ENCODE results near the gene DAGLB. TPM values are rescaled to one million over a fixed set of nuclear protein-coding genes. Genes with fewer than 3 reads are reported as not detected.

DAGLB gene
- 1 to 10 TPM; 5.7 to 9.4 TPM for total RNA-seq

DNA sequence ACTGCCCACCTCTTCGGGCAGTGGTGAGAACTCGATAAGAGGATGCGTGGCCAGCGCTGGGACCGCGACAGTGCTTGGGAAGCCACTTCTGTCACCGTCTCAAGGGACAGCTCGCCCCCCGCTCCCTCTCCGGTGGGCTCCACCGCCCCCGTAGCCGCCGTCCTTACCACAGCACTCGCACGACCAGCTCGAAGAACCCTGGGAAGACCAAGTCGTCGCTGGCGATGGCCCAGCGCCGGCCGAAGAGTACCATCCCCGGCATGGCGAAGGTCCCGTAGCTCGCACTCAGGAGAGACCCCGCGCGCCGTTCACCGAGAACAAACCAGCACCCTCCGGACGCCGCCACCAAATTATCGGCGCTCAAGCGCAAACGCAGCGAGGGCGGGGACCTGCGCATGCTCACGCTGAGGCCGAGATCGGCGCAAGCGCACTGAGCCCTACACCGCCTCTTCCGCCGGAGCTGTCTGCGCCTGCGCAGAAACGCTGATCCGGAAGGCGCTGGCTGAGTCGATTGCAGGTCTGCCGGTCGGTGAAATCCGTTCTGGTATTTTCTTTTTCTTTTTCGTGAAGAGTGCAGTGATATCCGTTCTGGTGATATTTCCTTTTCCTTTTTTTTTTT is at the start of gene DAGLB:
TSS of gene DAGLB (minus strand) at position 374 of the 619 bp plus-strand sequence. CDS start at position 262, 112 bp downstream.
- peak within 1 kb of the TSS; percentile 80 to 85 for H3K4me3 ChIP-seq
- H3K27ac ChIP-seq: peak within 1 kb of the TSS; percentile 84 to 85

GRCh38 chr7:6497637-6497905 is 49.8 kb upstream of the DAGLB start:
- no peaks in the 10 kb centered on the region for H3K27me3 ChIP-seq
- TF ChIP-seq CTCF (IDR thresholded peaks at IDR 0.05): no peak
- H3K9me3 ChIP-seq: no peaks in the 10 kb centered on the region
- no peak overlapping the region for H3K27ac ChIP-seq
- no peaks in the 10 kb centered on the region for H3K4me1 ChIP-seq
- DNase-seq (ENCODE audit: low spot score): no peak
- no peaks in the 10 kb centered on the region for H3K36me3 ChIP-seq
- H3K4me3 ChIP-seq: no peak overlapping the region

More for the DNA sequence above, at the start of gene DAGLB:
- no peaks in the 10 kb centered on the region for H3K27me3 ChIP-seq
- no peak for TF ChIP-seq CTCF (IDR thresholded peaks at IDR 0.05)
- peak; percentile 89 for DNase-seq (ENCODE audit: low spot score)
- no peaks in the 10 kb centered on the region for H3K9me3 ChIP-seq
- peaks cover 18% of the 10 kb centered on the region for H3K36me3 ChIP-seq
- H3K4me1 ChIP-seq: peaks cover 0 to 13% of the 10 kb centered on the region in 2 donors

DNA sequence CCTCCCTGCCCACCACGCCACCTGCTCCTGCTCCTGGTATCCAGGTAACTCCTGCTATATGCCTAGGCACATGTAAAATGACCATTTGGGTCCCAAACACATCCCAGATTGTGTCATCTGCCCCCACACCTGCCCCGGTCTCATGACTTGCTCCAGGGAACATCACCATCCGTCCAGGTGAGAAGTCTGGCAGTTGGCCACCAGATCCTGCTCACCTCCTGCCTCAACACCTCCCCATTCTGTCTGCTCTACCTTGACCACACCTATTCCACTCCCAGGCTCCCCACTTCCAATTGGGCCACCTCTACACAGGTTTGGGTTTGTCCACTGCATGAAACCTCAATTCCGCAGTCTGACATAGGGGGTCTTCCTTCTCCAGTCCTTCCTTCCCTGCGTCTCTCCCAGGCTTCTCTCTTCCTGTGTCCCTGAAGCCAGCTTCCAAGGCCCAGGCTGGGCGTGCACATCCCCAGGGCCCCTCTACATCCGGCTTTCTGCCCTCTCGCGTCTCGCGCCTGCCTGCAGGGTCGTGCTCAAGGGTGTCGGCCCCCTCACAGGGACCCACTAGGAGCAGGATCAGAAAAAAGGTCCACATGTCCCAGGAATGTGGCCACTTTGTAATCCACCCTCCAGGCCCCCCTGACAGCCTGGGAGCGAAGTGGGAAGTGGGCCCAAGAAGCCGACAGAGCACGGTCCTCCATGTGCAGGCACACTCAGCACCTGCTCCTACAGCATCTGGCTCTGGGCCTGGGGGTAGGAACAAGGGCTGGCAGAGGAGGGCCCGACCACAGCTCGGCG is 49.3 kb upstream of the DAGLB start:
- H3K27ac ChIP-seq: no peak overlapping the region
- no peak for TF ChIP-seq CTCF (IDR thresholded peaks at IDR 0.05)
- no peaks in the 10 kb centered on the region for H3K9me3 ChIP-seq
- H3K27me3 ChIP-seq: no peaks in the 10 kb centered on the region
- no peak for DNase-seq (ENCODE audit: low spot score)
- H3K4me1 ChIP-seq: no peaks in the 10 kb centered on the region
- no peak overlapping the region for H3K4me3 ChIP-seq
- H3K36me3 ChIP-seq: no peaks in the 10 kb centered on the region

DNA sequence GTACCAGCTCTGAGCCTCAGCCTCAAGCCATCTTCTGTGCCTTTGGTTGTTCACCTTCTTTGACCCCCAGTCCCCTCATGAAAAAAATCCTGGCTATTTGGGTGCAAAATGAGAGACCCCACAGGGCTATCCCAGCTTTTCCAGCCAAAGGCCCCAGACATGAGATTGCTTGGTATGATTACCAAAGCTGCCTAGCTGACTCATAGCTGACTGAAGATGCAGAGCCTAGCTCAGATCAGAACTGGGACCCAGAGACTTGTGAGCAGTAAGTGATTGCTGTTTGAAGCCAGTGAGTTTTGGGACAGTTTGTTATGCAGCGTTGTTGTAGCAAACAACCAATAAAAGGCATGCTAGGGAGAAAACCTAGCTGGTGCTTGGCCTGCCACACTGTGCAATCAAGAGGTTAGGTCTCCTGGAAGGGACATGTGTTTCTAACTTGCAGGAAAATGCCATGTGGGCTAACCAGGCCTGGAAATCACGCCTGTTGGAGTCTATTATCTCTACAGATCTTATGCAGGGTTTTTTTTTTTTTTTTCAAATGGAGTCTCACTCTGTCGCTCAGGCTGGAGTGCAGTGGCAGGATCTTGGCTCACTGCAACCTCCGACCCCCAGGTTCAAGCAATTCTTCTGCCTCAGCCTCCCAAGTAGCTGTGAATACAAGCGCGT is 48.0 kb upstream of the DAGLB start:
- no peaks in the 10 kb centered on the region for H3K27me3 ChIP-seq
- H3K27ac ChIP-seq: no peak overlapping the region
- H3K36me3 ChIP-seq: no peaks in the 10 kb centered on the region
- H3K4me1 ChIP-seq: no peaks in the 10 kb centered on the region
- H3K4me3 ChIP-seq: no peak overlapping the region
- DNase-seq (ENCODE audit: low spot score): no peak
- TF ChIP-seq CTCF (IDR thresholded peaks at IDR 0.05): no peak
- no peaks in the 10 kb centered on the region for H3K9me3 ChIP-seq

DNA sequence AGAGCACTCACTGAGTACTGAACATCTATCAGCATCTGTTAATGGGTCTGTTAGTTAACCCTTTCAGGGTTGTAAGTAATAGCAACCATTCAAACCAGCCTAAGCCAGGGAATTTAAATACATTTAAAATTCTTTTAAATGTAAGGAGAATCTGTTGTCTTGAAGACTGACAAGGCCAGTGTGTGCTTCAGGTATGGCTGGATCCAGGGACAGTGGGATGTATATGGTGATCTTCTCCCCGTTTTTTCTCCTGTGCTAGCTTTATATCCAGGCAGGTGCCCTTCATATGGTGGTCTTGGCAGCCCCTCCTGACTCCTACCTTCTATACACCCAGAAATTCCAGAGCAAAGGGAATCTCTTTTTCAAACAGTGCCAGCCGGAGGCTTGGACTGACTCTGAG is 46.6 kb upstream of the DAGLB start:
- H3K4me1 ChIP-seq: no peaks in the 10 kb centered on the region
- no peak overlapping the region for H3K27ac ChIP-seq
- H3K27me3 ChIP-seq: no peaks in the 10 kb centered on the region
- no peak overlapping the region for H3K4me3 ChIP-seq
- peaks cover 0 to 5% of the 10 kb centered on the region in 2 donors for H3K9me3 ChIP-seq
- no peak for DNase-seq (ENCODE audit: low spot score)
- no peaks in the 10 kb centered on the region for H3K36me3 ChIP-seq
- TF ChIP-seq CTCF (IDR thresholded peaks at IDR 0.05): no peak

All from right atrium auricular region (tissue), 2 donors.